Activated T-cell treated with anti-CD3 and anti-CD28 coated beads, Interleukin-2, amount 50 U/mL, for 24 hours (primary cell): ENCODE data around the gene RAD23B.

Experiments
- DNase-seq: peaks from one replicate; pipeline ENCODE4 v3.0.0-alpha.2; 2020
- H3K27ac Mint-ChIP-seq: 2 replicates; pipeline ENCODE4 v1.8.0; 2020; ENCODE audit warnings: mild to moderate bottlenecking, mixed read lengths
- H3K27me3 Mint-ChIP-seq: 2 replicates; pipeline ENCODE4 v1.8.0; 2020; ENCODE audit warnings: mixed read lengths
- H3K36me3 Mint-ChIP-seq: 2 replicates; pipeline ENCODE4 v1.8.0; 2020; ENCODE audit warnings: low read depth, mixed read lengths
- H3K4me1 Mint-ChIP-seq: 2 replicates; pipeline ENCODE4 v1.8.0; 2020; ENCODE audit warnings: low read depth, mixed read lengths
- H3K4me3 Mint-ChIP-seq: 2 replicates; pipeline ENCODE4 v1.8.0; 2020; ENCODE audit warnings: mild to moderate bottlenecking, moderate library complexity, mixed read lengths
- H3K9me3 Mint-ChIP-seq: 2 replicates; pipeline ENCODE4 v1.8.0; 2020; ENCODE audit warnings: mixed read lengths

Gene RAD23B

GRCh38 chr9:107345327-107345726 is 62.2 kb downstream of the RAD23B start:
- H3K27me3 Mint-ChIP-seq = no peaks in the 10 kb centered on the region
- H3K27ac Mint-ChIP-seq = no peak overlapping the region
- peaks cover 11% of the 10 kb centered on the region for H3K4me1 Mint-ChIP-seq
- peaks cover 1% of the 10 kb centered on the region for H3K36me3 Mint-ChIP-seq
- H3K4me3 Mint-ChIP-seq = no peak overlapping the region
- no peaks in the 10 kb centered on the region for H3K9me3 Mint-ChIP-seq
- DNase-seq = no peak

GRCh38 chr9:107348836-107349235 is 65.8 kb downstream of the RAD23B start:
- H3K4me1 Mint-ChIP-seq = peaks cover 5% of the 10 kb centered on the region
- H3K27me3 Mint-ChIP-seq = peaks cover 9% of the 10 kb centered on the region
- peak overlapping the region; percentile 38 for H3K27ac Mint-ChIP-seq
- DNase-seq = no peak
- H3K9me3 Mint-ChIP-seq = peaks cover 2% of the 10 kb centered on the region
- no peak overlapping the region for H3K4me3 Mint-ChIP-seq
- no peaks in the 10 kb centered on the region for H3K36me3 Mint-ChIP-seq

DNA sequence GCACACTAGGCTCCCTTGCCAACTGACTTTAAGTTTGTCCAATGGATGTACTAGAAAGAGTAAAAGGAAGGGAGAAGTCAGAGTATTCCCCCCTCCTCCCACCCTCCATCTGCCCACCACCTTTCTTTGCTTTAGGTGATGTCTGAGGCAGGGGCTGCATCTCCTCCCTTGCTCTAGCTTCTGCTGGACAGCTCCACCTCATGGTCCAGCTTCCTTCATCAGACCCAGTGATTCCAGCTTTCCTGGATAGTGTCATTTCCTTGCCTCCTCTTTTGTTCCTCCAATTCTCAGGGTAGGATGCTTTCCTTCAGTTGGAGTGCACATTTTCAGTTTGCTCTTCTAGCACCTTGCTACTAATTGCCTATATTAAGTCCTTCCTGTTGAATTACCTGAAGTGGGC is 67.4 kb downstream of the RAD23B start:
- Mint-ChIP-seq H3K27me3 (peaks cover 17% of the 10 kb centered on the region), H3K4me1 (peaks cover 2% of the 10 kb centered on the region), H3K9me3 (peaks cover 2% of the 10 kb centered on the region), H3K4me3 (no peak overlapping the region), H3K36me3 (no peaks in the 10 kb centered on the region), H3K27ac (no peak overlapping the region)
- DNase-seq = no peak

GRCh38 chr9:107351382-107352045 is 68.4 kb downstream of the RAD23B start:
- H3K27ac Mint-ChIP-seq = no peak overlapping the region
- H3K36me3 Mint-ChIP-seq = no peaks in the 10 kb centered on the region
- no peak overlapping the region for H3K4me3 Mint-ChIP-seq
- peaks cover 21% of the 10 kb centered on the region for H3K27me3 Mint-ChIP-seq
- peaks cover 2% of the 10 kb centered on the region for H3K9me3 Mint-ChIP-seq
- DNase-seq = no peak
- H3K4me1 Mint-ChIP-seq = no peaks in the 10 kb centered on the region

GRCh38 chr9:107355394-107355793 is 72.3 kb downstream of the RAD23B start:
- Mint-ChIP-seq H3K9me3 (peaks cover 2% of the 10 kb centered on the region), H3K27ac (no peak overlapping the region), H3K4me1 (no peaks in the 10 kb centered on the region), H3K36me3 (no peaks in the 10 kb centered on the region), H3K4me3 (no peak overlapping the region), H3K27me3 (peaks cover 21% of the 10 kb centered on the region)
- DNase-seq = no peak

- no peak overlapping the region for H3K27ac Mint-ChIP-seq
- H3K4me1 Mint-ChIP-seq = peaks cover 3% of the 10 kb centered on the region
- no peaks in the 10 kb centered on the region for H3K9me3 Mint-ChIP-seq
- DNase-seq = no peak
- H3K36me3 Mint-ChIP-seq = no peaks in the 10 kb centered on the region
- H3K27me3 Mint-ChIP-seq = peaks cover 11% of the 10 kb centered on the region
- no peak overlapping the region for H3K4me3 Mint-ChIP-seq
Measured at GRCh38 chr9:107358986-107359385, 75.9 kb downstream of the RAD23B start.

DNA sequence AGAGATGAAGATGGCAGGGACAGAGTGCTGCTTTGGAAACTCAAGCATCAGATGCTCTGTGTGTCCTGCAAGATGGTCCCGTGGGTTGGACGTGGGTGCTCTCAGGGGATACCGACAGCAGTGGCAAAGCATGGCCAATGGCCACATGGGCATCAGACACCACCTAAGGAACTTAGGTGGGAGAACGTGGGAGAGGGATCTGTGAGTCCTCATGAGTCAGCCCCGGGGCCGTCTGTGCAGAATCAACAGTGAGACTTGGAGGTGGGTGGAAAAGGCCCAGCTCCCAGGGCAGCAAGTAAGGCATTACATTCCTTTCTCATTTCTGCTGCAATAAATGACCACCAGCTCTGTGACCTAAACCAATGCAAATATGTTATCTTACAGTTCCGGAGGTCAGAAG is 77.0 kb downstream of the RAD23B start:
- H3K4me1 Mint-ChIP-seq = peaks cover 3% of the 10 kb centered on the region
- H3K27me3 Mint-ChIP-seq = peaks cover 9% of the 10 kb centered on the region
- no peaks in the 10 kb centered on the region for H3K36me3 Mint-ChIP-seq
- no peak for DNase-seq
- no peak overlapping the region for H3K4me3 Mint-ChIP-seq
- H3K27ac Mint-ChIP-seq = no peak overlapping the region
- H3K9me3 Mint-ChIP-seq = no peaks in the 10 kb centered on the region

- H3K4me1 Mint-ChIP-seq = peaks cover 3% of the 10 kb centered on the region
- DNase-seq = no peak
- H3K36me3 Mint-ChIP-seq = no peaks in the 10 kb centered on the region
- no peak overlapping the region for H3K27ac Mint-ChIP-seq
- no peaks in the 10 kb centered on the region for H3K9me3 Mint-ChIP-seq
- H3K27me3 Mint-ChIP-seq = peaks cover 11% of the 10 kb centered on the region
- no peak overlapping the region for H3K4me3 Mint-ChIP-seq
Measured at GRCh38 chr9:107361816-107362215, 78.7 kb downstream of the RAD23B start.

DNA sequence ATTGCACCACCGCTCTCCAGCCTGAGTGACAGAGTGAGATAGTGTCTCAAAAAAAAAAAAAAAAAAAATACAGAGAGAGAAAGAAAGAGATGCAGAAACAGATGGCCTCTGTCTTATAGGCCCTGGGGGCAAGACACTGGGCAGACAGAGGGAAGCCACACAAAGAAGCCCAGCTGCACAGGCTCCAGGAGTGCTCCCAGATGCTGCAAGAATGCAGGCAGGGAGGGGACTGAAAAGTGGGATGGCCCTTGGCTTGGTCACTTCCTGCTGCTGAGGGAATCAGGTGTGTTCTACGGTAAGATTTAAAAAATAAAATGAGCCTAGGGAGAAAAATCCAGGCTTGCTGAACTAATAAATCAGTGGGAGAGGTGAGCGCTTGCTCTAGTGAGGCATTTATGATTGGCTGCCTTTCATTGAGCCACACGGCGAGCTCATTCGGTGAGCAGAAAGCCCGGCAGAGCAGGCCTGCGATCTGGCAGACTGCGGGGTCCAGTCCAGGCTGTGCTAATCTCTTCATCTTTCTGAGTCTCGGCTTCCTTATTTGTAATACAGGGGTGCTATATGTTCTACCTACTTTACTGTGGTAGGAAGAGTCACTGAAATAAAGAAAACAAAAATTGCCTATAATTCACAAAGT is 80.6 kb downstream of the RAD23B start:
- Mint-ChIP-seq H3K4me1 (peaks cover 3% of the 10 kb centered on the region), H3K27me3 (peaks cover 16% of the 10 kb centered on the region), H3K9me3 (no peaks in the 10 kb centered on the region), H3K4me3 (no peak overlapping the region), H3K36me3 (no peaks in the 10 kb centered on the region), H3K27ac (no peak overlapping the region)
- DNase-seq = no peak

GRCh38 chr9:107367727-107368502 is 84.8 kb downstream of the RAD23B start:
- Mint-ChIP-seq H3K27me3 (peaks cover 22% of the 10 kb centered on the region), H3K4me3 (no peak overlapping the region), H3K4me1 (no peaks in the 10 kb centered on the region), H3K36me3 (no peaks in the 10 kb centered on the region), H3K9me3 (no peaks in the 10 kb centered on the region), H3K27ac (no peak overlapping the region)
- DNase-seq = no peak

- Mint-ChIP-seq H3K4me1 (no peaks in the 10 kb centered on the region), H3K4me3 (no peak overlapping the region), H3K27me3 (peaks cover 22% of the 10 kb centered on the region), H3K36me3 (no peaks in the 10 kb centered on the region), H3K9me3 (no peaks in the 10 kb centered on the region), H3K27ac (no peak overlapping the region)
- no peak for DNase-seq
Measured at GRCh38 chr9:107368696-107369095, 85.6 kb downstream of the RAD23B start.

DNA sequence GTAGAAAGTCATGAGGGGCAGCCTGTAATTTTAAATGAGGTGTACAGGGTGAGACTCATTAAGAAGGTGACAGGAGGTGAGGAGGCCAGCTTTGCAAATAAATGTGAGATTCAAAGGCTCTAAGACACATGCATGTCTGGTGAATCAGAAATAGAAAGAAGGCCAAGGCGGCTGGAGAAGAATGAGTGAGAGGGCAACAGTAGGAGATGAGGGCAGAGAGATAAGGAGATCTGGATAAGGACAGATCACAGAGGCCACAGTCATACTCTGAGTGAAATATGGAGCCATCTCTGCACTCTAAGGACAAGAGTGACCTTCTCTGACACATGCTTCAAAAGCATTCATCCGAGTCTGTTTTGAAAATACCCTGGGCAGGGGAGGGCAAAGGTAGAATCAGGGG is 90.7 kb downstream of the RAD23B start:
- no peak for DNase-seq
- Mint-ChIP-seq H3K9me3 (no peaks in the 10 kb centered on the region), H3K27me3 (peaks cover 4% of the 10 kb centered on the region), H3K36me3 (no peaks in the 10 kb centered on the region), H3K27ac (no peak overlapping the region), H3K4me1 (no peaks in the 10 kb centered on the region), H3K4me3 (no peak overlapping the region)

GRCh38 chr9:107375001-107375400 is 91.9 kb downstream of the RAD23B start:
- Mint-ChIP-seq H3K9me3 (no peaks in the 10 kb centered on the region), H3K4me1 (no peaks in the 10 kb centered on the region)

GRCh38 chr9:107375651-107376369 is 92.7 kb downstream of the RAD23B start:
- Mint-ChIP-seq H3K27ac (no peak overlapping the region), H3K36me3 (no peaks in the 10 kb centered on the region), H3K27me3 (no peaks in the 10 kb centered on the region), H3K4me3 (no peak overlapping the region), H3K4me1 (no peaks in the 10 kb centered on the region), H3K9me3 (no peaks in the 10 kb centered on the region)
- no peak for DNase-seq

More at GRCh38 chr9:107375001-107375400, 91.9 kb downstream of the RAD23B start:
- H3K36me3 Mint-ChIP-seq = no peaks in the 10 kb centered on the region
- no peak for DNase-seq
- H3K27me3 Mint-ChIP-seq = no peaks in the 10 kb centered on the region
- H3K27ac Mint-ChIP-seq = no peak overlapping the region
- no peak overlapping the region for H3K4me3 Mint-ChIP-seq
